HepG2 (cell line): Measurements from ENCODE around the gene RALB. TPM values are rescaled to one million over a fixed set of nuclear protein-coding genes. Genes with fewer than 3 reads are reported as not detected.

ENCODE experiments used
- ATAC-seq: fragments of 200-7000 bp; cut with Tn5 transposase; 3 replicates; pipeline ENCODE4 v1.9.1; 2020; ENCODE audit warnings: mild to moderate bottlenecking, moderate library complexity
- BruUV-seq: library from RNA; stranded (reverse); fragments of 400-500 nt; replicated peaks from 2 replicates; lab custom pipeline; 2021; lab: Mats Ljungman, UMichigan
- CTCF ChIA-PET: fragments of 300-600 bp; formaldehyde crosslinking; extraction: SDS; loops from one replicate; lab custom pipeline; 2021; ENCODE audit warnings: low total read pairs, inconsistent platforms, low intra/inter-chr PET ratio; lab: Yijun Ruan, JAX
- POLR2A ChIA-PET: fragments of 350-600 bp; sonication (Branson Sonifier 250); formaldehyde crosslinking; loops from one replicate; lab custom pipeline; 2020; ENCODE audit warnings: antibody characterized with exemption, inconsistent platforms; lab: Yijun Ruan, JAX
- DNase-seq: peaks from one replicate; pipeline ENCODE4 v3.0.0-alpha.2; 2015; ENCODE audit warnings: low spot score
- FAIRE-seq: peaks from 3 replicates; lab custom pipeline; 2011; peaks lifted over from hg19 to GRCh38; lab: Jason Lieb, UNC
- H2AFZ ChIP-seq: one replicate; pipeline ENCODE4 v1.6.1; 2011; ENCODE audit warnings: low read length, inconsistent platforms
- H3K27ac ChIP-seq: fragments of 300-600 bp; 3 replicates; pipeline ENCODE4 v1.8.0; 2011; ENCODE audit warnings: mixed run types, mild to moderate bottlenecking, mixed read lengths, low read length, inconsistent platforms; ENCODE audit not compliant: insufficient read depth; ENCODE audit errors: extremely low read length
- H3K27me3 ChIP-seq, 2 experiments: fragments of 200-600 bp in 1 of 2; 2 replicates in 1 of 2; 3 replicates in 1 of 2; pipeline versions ENCODE4 v1.6.0 to v1.8.0; 2011; ENCODE audit warnings: low read length in 2 of 2, mild to moderate bottlenecking in 2 of 2, moderate library complexity in 2 of 2, inconsistent platforms in 1 of 2; ENCODE audit not compliant: insufficient read depth in 2 of 2, control insufficient read depth in 1 of 2
- H3K36me3 ChIP-seq, 2 experiments: fragments of 200-600 bp in 1 of 2; replicated peaks in 1 of 2; 2 replicates in 1 of 2; 3 replicates in 1 of 2; pipeline versions ENCODE4 v1.5.1 to v1.8.0; 2011; ENCODE audit warnings: low read length in 2 of 2, inconsistent platforms in 1 of 2; ENCODE audit not compliant: insufficient read depth in 2 of 2, control insufficient read depth in 1 of 2
- H3K4me1 ChIP-seq: 2 replicates; pipeline ENCODE4 v1.5.1; 2012; ENCODE audit warnings: low read length, inconsistent platforms; ENCODE audit not compliant: insufficient read depth
- H3K4me2 ChIP-seq: 2 replicates; pipeline ENCODE4 v1.6.0; 2011; ENCODE audit warnings: low read depth, low read length, inconsistent platforms
- H3K4me3 ChIP-seq, 3 experiments: fragments of 200-600 bp in 1 of 3; sonication (generic), shearing (Covaris generic) in 1 of 3; replicated peaks in 1 of 3; 2 replicates each; pipeline ENCODE4 v1.5.1; 2011 to 2016; ENCODE audit warnings: low read length in 3 of 3, inconsistent platforms in 2 of 3, low read depth in 2 of 3, mild to moderate bottlenecking in 2 of 3, control low read depth in 1 of 3, mixed read lengths in 1 of 3; ENCODE audit not compliant: insufficient read depth in 1 of 3
- H3K79me2 ChIP-seq: one replicate; pipeline ENCODE4 v1.6.1; 2011; ENCODE audit warnings: low read length, inconsistent platforms; ENCODE audit not compliant: insufficient read depth
- H3K9ac ChIP-seq: 2 replicates; pipeline ENCODE4 v1.6.0; 2011; ENCODE audit warnings: mild to moderate bottlenecking, low read depth, low read length, inconsistent platforms; ENCODE audit not compliant: insufficient read depth
- H3K9me3 ChIP-seq: 2 replicates; pipeline ENCODE4 v1.5.1; 2012; ENCODE audit warnings: mild to moderate bottlenecking, low read length
- H4K20me1 ChIP-seq: 2 replicates; pipeline ENCODE4 v1.6.0; 2011; ENCODE audit warnings: inconsistent platforms, mild to moderate bottlenecking, low read length, moderate library complexity; ENCODE audit not compliant: insufficient read depth
- ARNT ChIP-seq: fragments of 450-650 bp; IDR thresholded peaks from 2 replicates; pipeline ENCODE4 v1.6.1; 2017
- KLF13 ChIP-seq: sonication (generic); formaldehyde crosslinking; IDR thresholded peaks from 2 replicates; pipeline ENCODE4 v1.4.0; 2020; ENCODE audit warnings: mild to moderate bottlenecking, missing genetic modification reagents
- NCOA1 ChIP-seq: sonication (generic); formaldehyde crosslinking; IDR thresholded peaks from 2 replicates; pipeline ENCODE4 v1.9.0; 2021; ENCODE audit warnings: missing genetic modification reagents
- REL ChIP-seq: sonication (generic); formaldehyde crosslinking; conservative IDR thresholded peaks from 2 replicates; pipeline ENCODE4 v1.8.0; 2022; ENCODE audit warnings: mild to moderate bottlenecking, missing genetic modification reagents, moderate library complexity
- RNF2 ChIP-seq: fragments of 450-650 bp; conservative IDR thresholded peaks from 2 replicates; pipeline ENCODE4 v1.6.1; 2016; ENCODE audit warnings: low read depth
- SKI ChIP-seq: fragments of 450-650 bp; IDR thresholded peaks from one replicate; pipeline ENCODE4 v1.6.1; 2018; ENCODE audit warnings: mild to moderate bottlenecking; ENCODE audit not compliant: partially characterized antibody
- SOX13 ChIP-seq, 3 experiments: fragments of 450-650 bp in 1 of 3; sonication (generic) in 1 of 3; formaldehyde crosslinking in 1 of 3; IDR thresholded peaks in 2 of 3; conservative IDR thresholded peaks in 1 of 3; 2 replicates each; pipeline versions ENCODE4 v1.5.0 to v1.6.1; 2016 to 2020; ENCODE audit warnings: antibody characterized with exemption in 1 of 3, mild to moderate bottlenecking in 1 of 3, missing compliant biosample characterization in 1 of 3, missing genetic modification reagents in 1 of 3, moderate library complexity in 1 of 3
- YEATS4 ChIP-seq: sonication (generic); formaldehyde crosslinking; IDR thresholded peaks from 2 replicates; pipeline ENCODE4 v1.4.0; 2020; ENCODE audit warnings: missing genetic modification reagents, borderline replicate concordance
- ZFAT ChIP-seq: sonication (generic); formaldehyde crosslinking; conservative IDR thresholded peaks from 2 replicates; pipeline ENCODE4 v1.8.1; 2023; ENCODE audit warnings: missing genetic modification reagents, inconsistent platforms
- ZNF296 ChIP-seq: sonication (generic); formaldehyde crosslinking; conservative IDR thresholded peaks from 2 replicates; pipeline ENCODE4 v1.5.0; 2020; ENCODE audit warnings: mild to moderate bottlenecking, missing genetic modification reagents
- ZNF589 ChIP-seq: sonication (generic); formaldehyde crosslinking; conservative IDR thresholded peaks from 2 replicates; pipeline ENCODE4 v1.8.0; 2022; ENCODE audit warnings: mild to moderate bottlenecking, moderate library complexity, missing genetic modification reagents
- ZNF615 ChIP-seq: sonication (generic); formaldehyde crosslinking; IDR thresholded peaks from 2 replicates; pipeline ENCODE4 v1.5.0; 2020; ENCODE audit warnings: mild to moderate bottlenecking, missing genetic modification reagents, borderline replicate concordance
- ZNF644 ChIP-seq: IDR thresholded peaks from 2 replicates; pipeline ENCODE4 v1.6.1; 2016; ENCODE audit warnings: low read depth
- ZNF788 ChIP-seq: sonication (generic); formaldehyde crosslinking; IDR thresholded peaks from 2 replicates; pipeline ENCODE4 v1.5.0; 2020; ENCODE audit warnings: mild to moderate bottlenecking, missing genetic modification reagents, borderline replicate concordance
- ZSCAN12 ChIP-seq: sonication (generic); formaldehyde crosslinking; IDR thresholded peaks from 2 replicates; pipeline ENCODE4 v1.9.0; 2021; ENCODE audit warnings: mild to moderate bottlenecking, missing genetic modification reagents
- WGBS: methylation state at CpG from one replicate; pipeline ENCODE4 v1.1.6; 2017; ENCODE audit warnings: low lambda C conversion rate; 5-methylcytosine and 5-hydroxymethylcytosine counted together
- in situ Hi-C: cut with HindIII; loops from 2 replicates; pipeline ENCODE4 v1.10.0; 2017; ENCODE audit warnings: low pct_unique_long_range_greater_than_20kb; ENCODE audit not compliant: extremely low pct_ligation_motif_present
- intact Hi-C: fragments of 100-400 bp; cut with micrococcal nuclease; formaldehyde crosslinking; loops from one replicate; pipeline ENCODE4 v1.10.0; 2022; ENCODE audit not compliant: unreplicated experiment
- polyA plus RNA-seq, 8 experiments: library from polyadenylated mRNA; depleted of rRNA in 3 of 8; stranded (reverse) in 7 of 8; unstranded in 1 of 8; fragments of >200 nt; fragmentation: Illumina TruSeq in 4 of 8; extraction: Trizol in 4 of 8; gene quantifications; 2 replicates each; pipeline versions ENCODE4 v1.2.1 to v1.2.3, GENCODE V29; 2011 to 2016; ENCODE audit warnings: low read depth in 4 of 8, missing spikeins in 1 of 8, mixed read lengths in 1 of 8; ENCODE audit not compliant: insufficient read depth in 1 of 8
- total RNA-seq, 5 experiments: library from RNA; depleted of rRNA; stranded (reverse); fragments of >200 nt; fragmentation: Illumina TruSeq; extraction: Trizol; gene quantifications; 2 replicates each; pipeline ENCODE4 v1.2.3, GENCODE V29; 2016; ENCODE audit warnings: low read depth in 1 of 5
- TF ChIP-seq, protein P1 (sequence below): sonication (generic); formaldehyde crosslinking; IDR thresholded peaks from 2 replicates; pipeline ENCODE4 v1.4.0; 2020; ENCODE audit warnings: mild to moderate bottlenecking, missing genetic modification reagents
- TF ChIP-seq, protein P2 (sequence below): sonication (generic); formaldehyde crosslinking; IDR thresholded peaks from 2 replicates; pipeline ENCODE4 v1.4.0; 2020; ENCODE audit warnings: missing genetic modification reagents
- TF ChIP-seq, protein P3 (sequence below): sonication (generic); formaldehyde crosslinking; IDR thresholded peaks from 2 replicates; pipeline ENCODE4 v1.8.0; 2023; ENCODE audit warnings: mild to moderate bottlenecking, missing genetic modification reagents

Gene RALB
- total and polyA plus RNA-seq, 2 of the 13 experiments (the other 11 are each of a cell fraction or from before 2014, with no cell fraction given) = 37.8 to 43.2 TPM

DNA sequence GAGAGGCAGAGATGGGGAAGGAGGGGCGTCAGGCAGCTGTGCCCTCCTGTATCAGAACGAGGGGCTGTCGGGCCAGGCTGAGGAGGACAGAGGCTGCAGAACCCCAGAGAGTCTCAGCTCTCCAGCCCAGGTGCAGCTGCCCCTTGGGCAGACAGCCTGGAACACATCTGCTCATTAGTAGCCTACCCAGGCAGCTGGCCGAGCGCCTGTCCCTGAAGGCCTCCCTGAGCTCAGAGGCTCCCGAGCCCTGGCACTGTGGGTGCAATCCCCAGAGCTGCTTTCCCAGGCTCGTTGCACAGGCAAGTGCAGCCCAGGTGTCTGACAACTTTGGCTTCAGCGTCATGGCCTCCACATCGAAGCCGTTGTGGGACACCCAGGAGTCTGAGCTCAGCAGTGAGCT, 16.3 kb upstream of the RALB start:
- 47% methylated on average over 8 of the region's 10 CpGs for WGBS
- TF ChIP-seq ZSCAN12 (no peak), ZNF589 (CRISPR knock-in tag) (no peak), RNF2 (no peak), SOX13 (IDR thresholded peaks at IDR 0.05) (no peak), SOX13 (CRISPR knock-in tag; conservative IDR thresholded peaks at IDR 0.05 in 1 of 2, IDR thresholded peaks at IDR 0.05 in 1 of 2) (no peak), REL (CRISPR knock-in tag) (no peak), ZNF296 (CRISPR knock-in tag) (no peak), ZFAT (CRISPR knock-in tag) (no peak), NCOA1 (CRISPR knock-in tag) (no peak), ZNF788 (no peak), SKI (no peak), ZNF615 (CRISPR knock-in tag) (no peak), KLF13 (no peak), ARNT (no peak), ZNF644 (CRISPR knock-in tag) (no peak), YEATS4 (no peak)
- TF ChIP-seq, protein P1, sequence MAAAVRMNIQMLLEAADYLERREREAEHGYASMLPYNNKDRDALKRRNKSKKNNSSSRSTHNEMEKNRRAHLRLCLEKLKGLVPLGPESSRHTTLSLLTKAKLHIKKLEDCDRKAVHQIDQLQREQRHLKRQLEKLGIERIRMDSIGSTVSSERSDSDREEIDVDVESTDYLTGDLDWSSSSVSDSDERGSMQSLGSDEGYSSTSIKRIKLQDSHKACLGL (CRISPR knock-in tag) = no peak
- TF ChIP-seq, protein P2, sequence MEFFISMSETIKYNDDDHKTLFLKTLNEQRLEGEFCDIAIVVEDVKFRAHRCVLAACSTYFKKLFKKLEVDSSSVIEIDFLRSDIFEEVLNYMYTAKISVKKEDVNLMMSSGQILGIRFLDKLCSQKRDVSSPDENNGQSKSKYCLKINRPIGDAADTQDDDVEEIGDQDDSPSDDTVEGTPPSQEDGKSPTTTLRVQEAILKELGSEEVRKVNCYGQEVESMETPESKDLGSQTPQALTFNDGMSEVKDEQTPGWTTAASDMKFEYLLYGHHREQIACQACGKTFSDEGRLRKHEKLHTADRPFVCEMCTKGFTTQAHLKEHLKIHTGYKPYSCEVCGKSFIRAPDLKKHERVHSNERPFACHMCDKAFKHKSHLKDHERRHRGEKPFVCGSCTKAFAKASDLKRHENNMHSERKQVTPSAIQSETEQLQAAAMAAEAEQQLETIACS = no peak
- TF ChIP-seq, protein P3, sequence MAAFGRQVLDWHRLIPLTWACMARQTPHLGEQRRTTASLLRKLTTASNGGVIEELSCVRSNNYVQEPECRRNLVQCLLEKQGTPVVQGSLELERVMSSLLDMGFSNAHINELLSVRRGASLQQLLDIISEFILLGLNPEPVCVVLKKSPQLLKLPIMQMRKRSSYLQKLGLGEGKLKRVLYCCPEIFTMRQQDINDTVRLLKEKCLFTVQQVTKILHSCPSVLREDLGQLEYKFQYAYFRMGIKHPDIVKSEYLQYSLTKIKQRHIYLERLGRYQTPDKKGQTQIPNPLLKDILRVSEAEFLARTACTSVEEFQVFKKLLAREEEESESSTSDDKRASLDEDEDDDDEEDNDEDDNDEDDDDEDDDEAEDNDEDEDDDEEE (CRISPR knock-in tag) = no peak
- TF ChIP-seq, all 625 proteins: peak for 0
- Histone ChIP-seq H3K9me3 (no peaks in the 10 kb centered on the region), H3K4me1 (peaks cover 66% of the 10 kb centered on the region), H3K4me3 (no peak overlapping the region), H4K20me1 (no peaks in the 10 kb centered on the region), H3K4me2 (peak overlapping the region; percentile 38), H3K79me2 (no peaks in the 10 kb centered on the region), H2AFZ (no peak overlapping the region), H3K27ac (no peak overlapping the region), H3K36me3 (no peaks in the 10 kb centered on the region), H3K9ac (no peak overlapping the region), H3K27me3 (peaks cover 4 to 14% of the 10 kb centered on the region in 2 experiments; a peak in 4 of 5 replicates)
- ChIA-PET CTCF (no interaction called here), POLR2A (no interaction called here)
- FAIRE-seq (no peak), ATAC-seq (no peak), DNase-seq (no peak)
- BruUV-seq = no TSS peak
- intact Hi-C loops = loop anchor here (5.0 kb wide), 1 partner anchor 511 kb away; no protein-coding TSS in a partner anchor
- in situ Hi-C loops = no loop called here
